H1 (cell line): ENCODE results near the gene ACACB. TPM values are rescaled to one million over a fixed set of nuclear protein-coding genes. Genes with fewer than 3 reads are reported as not detected.

ENCODE experiments used
- CBX8 ChIP-seq: fragments of 300-800, 300-1000 bp; sonication (generic); IDR thresholded peaks from 2 replicates; pipeline ENCODE4 v1.7.1; 2016; ENCODE audit warnings: low read depth, low read length, borderline replicate concordance
- EGR1 ChIP-seq: IDR thresholded peaks from 2 replicates; pipeline ENCODE4 v1.6.1; 2011; ENCODE audit warnings: low read depth, low read length, borderline replicate concordance
- JUND ChIP-seq: IDR thresholded peaks from 2 replicates; pipeline ENCODE4 v1.6.1; 2011; ENCODE audit warnings: mild to moderate bottlenecking, improper control_type of control experiment, low read length
- polyA plus RNA-seq, 7 experiments: library from polyadenylated mRNA; depleted of rRNA in 3 of 7; stranded (reverse) in 5 of 7; unstranded in 2 of 7; fragments of >200 nt in 5 of 7; fragments of 200-250 nt in 2 of 7; gene quantifications; 1 replicate in 5 of 7; 2 replicates in 1 of 7; 4 replicates in 1 of 7; pipeline versions ENCODE4 v1.2.1 to v1.2.3, GENCODE V29; 2011 to 2013; ENCODE audit warnings: missing spikeins in 2 of 7, mixed read lengths in 2 of 7
- total RNA-seq: library from RNA; stranded (reverse); fragmentation: NEBNext Ultra II Directional; extraction: Animal tissue kit (Norgen Biotek cat#: 25700); gene quantifications from 2 replicates; pipeline ENCODE4 v1.2.1, GENCODE V29; 2021

ACACB gene
- total and polyA plus RNA-seq, 2 of the 8 experiments (the other 6 are each of a cell fraction or from before 2014, with no cell fraction given) = 5.8 to 15.3 TPM

GRCh38 chr12:109093022-109093918 lies 23.1 kb upstream of the ACACB start, which contains the start of gene ALKBH2 (continued):
- TF ChIP-seq CBX8 (no peak), JUND (peak; percentile 69; the same call in 1 of the 2 replicates), EGR1 (peak; percentile 27; the same call in 1 of the 2 replicates)
